H1 (cell line): ENCODE results near the gene PRR30. TPM values are rescaled to one million over a fixed set of nuclear protein-coding genes. Genes with fewer than 3 reads are reported as not detected.

Experiments
- CTCF ChIA-PET: fragments of 300-600 bp; sonication (Branson Sonifier 250); formaldehyde crosslinking; loops from one replicate; lab custom pipeline; 2021; ENCODE audit not compliant: partially characterized antibody; lab: Charles Lee
- POLR2A ChIA-PET: fragments of 300-600 bp; sonication (Branson Sonifier 250); formaldehyde crosslinking; loops from one replicate; lab custom pipeline; 2021; ENCODE audit warnings: inconsistent platforms; ENCODE audit not compliant: partially characterized antibody; lab: Charles Lee
- DNase-seq, 2 experiments: peaks; one replicate each; pipeline versions ENCODE4 v3.0.0 to v3.0.0-alpha.2; 2010 to 2022; ENCODE audit warnings: low spot score in 2 of 2, low read depth in 1 of 2, mixed read lengths in 1 of 2
- FAIRE-seq: peaks from 2 replicates; lab custom pipeline; 2011; peaks lifted over from hg19 to GRCh38; lab: Jason Lieb, UNC
- H2AFZ ChIP-seq: 2 replicates; pipeline ENCODE4 v1.8.1; 2012; ENCODE audit warnings: low read length, inconsistent platforms
- H2AK5ac ChIP-seq: 2 replicates; pipeline ENCODE4 v1.6.1; 2013; ENCODE audit warnings: low read depth, low read length
- H2BK120ac ChIP-seq: replicated peaks from 2 replicates; pipeline ENCODE3; 2013; ENCODE audit warnings: low read depth, low read length, inconsistent platforms
- H2BK12ac ChIP-seq: 2 replicates; pipeline ENCODE4 v1.6.1; 2013; ENCODE audit warnings: low read depth, low read length
- H2BK15ac ChIP-seq: 2 replicates; pipeline ENCODE4 v1.6.1; 2013; ENCODE audit warnings: low read length
- H2BK20ac ChIP-seq: 2 replicates; pipeline ENCODE4 v1.6.1; 2013; ENCODE audit warnings: low read length
- H2BK5ac ChIP-seq: 2 replicates; pipeline ENCODE4 v1.6.1; 2013; ENCODE audit warnings: low read depth, low read length
- H3K14ac ChIP-seq: 2 replicates; pipeline ENCODE4 v1.6.1; 2013; ENCODE audit warnings: inconsistent platforms; ENCODE audit not compliant: insufficient read length
- H3K18ac ChIP-seq: 2 replicates; pipeline ENCODE4 v1.6.1; 2013; ENCODE audit warnings: low read length; ENCODE audit errors: extremely low read depth
- H3K23ac ChIP-seq: 2 replicates; pipeline ENCODE4 v1.6.1; 2013; ENCODE audit warnings: inconsistent platforms; ENCODE audit not compliant: insufficient read length
- H3K23me2 ChIP-seq: 2 replicates; pipeline ENCODE4 v1.6.1; 2013; ENCODE audit warnings: low read depth, low read length
- H3K27ac ChIP-seq: 2 replicates; pipeline ENCODE4 v1.6.1; 2011; ENCODE audit warnings: low read depth, low read length, inconsistent platforms
- H3K27me3 ChIP-seq, 4 experiments: replicated peaks in 1 of 4; 1 replicate in 1 of 4; 2 replicates in 3 of 4; pipeline versions ENCODE4 v1.6.1 to v1.8.1; 2011 to 2013; ENCODE audit warnings: low read length in 3 of 4, mild to moderate bottlenecking in 3 of 4, inconsistent platforms in 2 of 4, mixed read lengths in 2 of 4, moderate library complexity in 1 of 4; ENCODE audit not compliant: control insufficient read depth in 3 of 4, insufficient read depth in 3 of 4; ENCODE audit errors: extremely low read depth in 1 of 4
- H3K36me3 ChIP-seq, 4 experiments: 2 replicates each; pipeline versions ENCODE4 v1.6.1 to v1.8.1; 2011 to 2013; ENCODE audit warnings: mild to moderate bottlenecking in 4 of 4, low read length in 3 of 4, moderate library complexity in 2 of 4, control low read depth in 1 of 4, inconsistent platforms in 1 of 4; ENCODE audit not compliant: insufficient read depth in 4 of 4, control insufficient read depth in 2 of 4
- H3K4ac ChIP-seq: replicated peaks from 2 replicates; pipeline ENCODE3; 2013; ENCODE audit warnings: low read length, low read depth, mixed read lengths, inconsistent platforms; ENCODE audit not compliant: insufficient read length
- H3K4me1 ChIP-seq, 4 experiments: replicated peaks in 1 of 4; 1 replicate in 1 of 4; 2 replicates in 3 of 4; pipeline versions ENCODE4 v1.6.1 to v1.8.1; 2011 to 2013; ENCODE audit warnings: low read length in 3 of 4, inconsistent platforms in 2 of 4, mixed read lengths in 1 of 4; ENCODE audit not compliant: insufficient read depth in 4 of 4, control insufficient read depth in 3 of 4
- H3K4me2 ChIP-seq, 2 experiments: 2 replicates each; pipeline versions ENCODE4 v1.6.1 to v1.8.1; 2011 to 2013; ENCODE audit warnings: low read depth in 2 of 2, low read length in 2 of 2, control low read depth in 1 of 2, inconsistent platforms in 1 of 2, mild to moderate bottlenecking in 1 of 2; ENCODE audit not compliant: insufficient read depth in 1 of 2
- H3K4me3 ChIP-seq, 4 experiments: fragments of 200-600, 300-600 bp in 1 of 4; sonication (generic), shearing (Covaris generic), sonication (Bioruptor Twin) in 1 of 4; 2 replicates each; pipeline versions ENCODE4 v1.5.1 to v1.8.1; 2011 to 2016; ENCODE audit warnings: low read length in 4 of 4, low read depth in 3 of 4, control low read depth in 2 of 4, inconsistent platforms in 2 of 4, mild to moderate bottlenecking in 2 of 4, mixed read lengths in 1 of 4, moderate library complexity in 1 of 4; ENCODE audit not compliant: insufficient read depth in 2 of 4; ENCODE audit errors: extremely low read depth in 1 of 4
- H3K56ac ChIP-seq: replicated peaks from 2 replicates; pipeline ENCODE3; 2013; ENCODE audit warnings: low read depth, mild to moderate bottlenecking, mixed read lengths, low read length, inconsistent platforms; ENCODE audit not compliant: insufficient read length
- H3K79me1 ChIP-seq: 2 replicates; pipeline ENCODE4 v1.6.1; 2013; ENCODE audit warnings: low read depth, low read length, control low read depth
- H3K79me2 ChIP-seq, 2 experiments: 2 replicates each; pipeline versions ENCODE4 v1.6.1 to v1.8.1; 2012 to 2013; ENCODE audit warnings: low read length in 2 of 2, mild to moderate bottlenecking in 2 of 2, inconsistent platforms in 1 of 2; ENCODE audit not compliant: insufficient read depth in 2 of 2, control insufficient read depth in 1 of 2
- H3K9ac ChIP-seq, 4 experiments: replicated peaks in 1 of 4; 1 replicate in 1 of 4; 2 replicates in 3 of 4; pipeline versions ENCODE4 v1.6.1 to v1.8.1; 2011 to 2013; ENCODE audit warnings: low read depth in 3 of 4, low read length in 3 of 4, control low read depth in 2 of 4, mild to moderate bottlenecking in 2 of 4, moderate library complexity in 2 of 4, inconsistent platforms in 1 of 4; ENCODE audit errors: extremely low read depth in 1 of 4
- H3K9me3 ChIP-seq, 2 experiments: 2 replicates each; pipeline versions ENCODE4 v1.6.1 to v1.8.1; 2012 to 2013; ENCODE audit warnings: mild to moderate bottlenecking in 2 of 2, moderate library complexity in 2 of 2, control low read depth in 1 of 2, inconsistent platforms in 1 of 2, low read depth in 1 of 2, low read length in 1 of 2, mixed read lengths in 1 of 2; ENCODE audit not compliant: insufficient read depth in 2 of 2
- H4K20me1 ChIP-seq, 2 experiments: replicated peaks in 1 of 2; 2 replicates each; pipeline versions ENCODE3 to v1.8.1; 2011 to 2013; ENCODE audit warnings: inconsistent platforms in 2 of 2, low read length in 2 of 2, mild to moderate bottlenecking in 1 of 2; ENCODE audit not compliant: insufficient read depth in 2 of 2, control insufficient read depth in 1 of 2
- H4K5ac ChIP-seq: 2 replicates; pipeline ENCODE4 v1.6.1; 2013; ENCODE audit warnings: low read length, low read depth, mixed read lengths, inconsistent platforms; ENCODE audit not compliant: insufficient read length
- H4K8ac ChIP-seq: 2 replicates; pipeline ENCODE4 v1.8.0; 2013; ENCODE audit warnings: mild to moderate bottlenecking, moderate library complexity, low read length, inconsistent platforms; ENCODE audit not compliant: insufficient read depth; ENCODE audit errors: extremely low read depth
- H4K91ac ChIP-seq: replicated peaks from 2 replicates; pipeline ENCODE3; 2013; ENCODE audit warnings: low read length, mixed read lengths, inconsistent platforms; ENCODE audit not compliant: insufficient read length
- BCL11A ChIP-seq, 2 experiments: IDR thresholded peaks; one replicate each; pipeline ENCODE4 v1.6.1; 2011; ENCODE audit warnings: low read depth in 2 of 2, low read length in 2 of 2, mild to moderate bottlenecking in 2 of 2
- EGR1 ChIP-seq: IDR thresholded peaks from 2 replicates; pipeline ENCODE4 v1.6.1; 2011; ENCODE audit warnings: low read depth, low read length, borderline replicate concordance
- GTF2F1 ChIP-seq: IDR thresholded peaks from 2 replicates; pipeline ENCODE4 v1.6.1; 2012; ENCODE audit warnings: low read depth, low read length, improper control_type of control experiment, borderline replicate concordance
- HDAC2 ChIP-seq, 2 experiments: fragments of 300-600 bp in 1 of 2; sonication (generic) in 1 of 2; IDR thresholded peaks; 2 replicates each; pipeline ENCODE4 v1.6.1; 2011 to 2012; ENCODE audit warnings: low read depth in 2 of 2, low read length in 2 of 2, mild to moderate bottlenecking in 2 of 2, moderate library complexity in 2 of 2, borderline replicate concordance in 1 of 2, inconsistent platforms in 1 of 2
- JUN ChIP-seq: IDR thresholded peaks from 2 replicates; pipeline ENCODE4 v1.6.1; 2011; ENCODE audit warnings: low read depth, mild to moderate bottlenecking, improper control_type of control experiment, low read length
- KDM1A ChIP-seq: fragments of 200-600, 300-600 bp; sonication (generic); IDR thresholded peaks from 2 replicates; pipeline ENCODE4 v1.7.1; 2016; ENCODE audit warnings: mild to moderate bottlenecking, low read length, borderline replicate concordance
- SP1 ChIP-seq: IDR thresholded peaks from 2 replicates; pipeline ENCODE4 v1.6.1; 2011; ENCODE audit warnings: low read depth, low read length
- TBP ChIP-seq: IDR thresholded peaks from 2 replicates; pipeline ENCODE4 v1.6.1; 2011; ENCODE audit warnings: low read depth, low read length, improper control_type of control experiment
- WGBS, 2 experiments: shearing (Covaris generic) in 1 of 2; methylation state at CpG; one replicate each; pipeline versions ENCODE4 v1.1.6 to v1.1.7; 2013 to 2015; ENCODE audit warnings: low lambda C conversion rate in 2 of 2, mixed read lengths in 2 of 2, inconsistent platforms in 1 of 2, low coverage in 1 of 2, missing lambda C conversion rate in 1 of 2; ENCODE audit not compliant: insufficient replicate concordance in 2 of 2, insufficient coverage in 1 of 2, insufficient read length in 1 of 2; ENCODE audit errors: extremely low coverage in 1 of 2, missing lambda C conversion rate in 1 of 2; 5-methylcytosine and 5-hydroxymethylcytosine counted together
- polyA plus RNA-seq, 7 experiments: library from polyadenylated mRNA; depleted of rRNA in 3 of 7; stranded (reverse) in 5 of 7; unstranded in 2 of 7; fragments of >200 nt in 5 of 7; fragments of 200-250 nt in 2 of 7; gene quantifications; 1 replicate in 5 of 7; 2 replicates in 1 of 7; 4 replicates in 1 of 7; pipeline versions ENCODE4 v1.2.1 to v1.2.3, GENCODE V29; 2011 to 2013; ENCODE audit warnings: missing spikeins in 2 of 7, mixed read lengths in 2 of 7
- total RNA-seq: library from RNA; stranded (reverse); fragmentation: NEBNext Ultra II Directional; extraction: Animal tissue kit (Norgen Biotek cat#: 25700); gene quantifications from 2 replicates; pipeline ENCODE4 v1.2.1, GENCODE V29; 2021

The PRR30 gene
- total and polyA plus RNA-seq, 2 of the 8 experiments (the other 6 are each of a cell fraction or from before 2014, with no cell fraction given) = not detected

DNA sequence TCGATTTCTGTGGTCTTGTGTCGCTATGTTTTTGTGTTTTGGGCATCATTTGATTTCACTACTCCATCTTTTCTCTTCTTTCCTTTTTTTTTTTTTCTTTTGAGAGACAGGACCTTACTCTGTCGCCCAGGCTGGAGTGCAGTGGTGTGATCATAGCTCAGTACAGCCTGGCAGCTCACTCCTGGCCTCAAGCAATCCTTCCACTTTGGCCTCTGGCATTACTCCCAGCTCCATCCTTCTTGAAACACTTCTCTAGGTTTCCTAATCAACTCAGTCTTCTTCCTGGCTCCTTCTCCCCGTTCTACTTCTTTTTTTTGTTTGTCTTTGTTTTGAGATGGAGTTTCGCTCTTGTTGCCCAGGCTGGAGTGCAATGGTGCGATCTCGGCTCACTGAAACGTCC is 36.1 kb upstream of the PRR30 start:
- no peak overlapping the region for H2BK5ac ChIP-seq
- no peaks in the 10 kb centered on the region; a peak in 4 of 7 replicates for H3K27me3 ChIP-seq
- H3K27ac ChIP-seq = no peak overlapping the region
- no peaks in the 10 kb centered on the region for H3K79me2 ChIP-seq
- H3K23me2 ChIP-seq = no peaks in the 10 kb centered on the region
- no peaks in the 10 kb centered on the region for H3K36me3 ChIP-seq
- no peak overlapping the region for H3K4me2 ChIP-seq
- no peak overlapping the region for H2BK120ac ChIP-seq
- H3K9me3 ChIP-seq = no peaks in the 10 kb centered on the region
- no peaks in the 10 kb centered on the region; the same call in 1 of the 2 replicates for H3K79me1 ChIP-seq
- H3K18ac ChIP-seq = no peak overlapping the region
- no peak overlapping the region for H3K4ac ChIP-seq
- 81% methylated on average over 8 of the region's 8 CpGs; no CpG with 5 or more reads in 1 of the 2 experiments for WGBS, 2 experiments
- no peak overlapping the region for H2BK12ac ChIP-seq
- H3K23ac ChIP-seq = no peak overlapping the region
- CTCF ChIA-PET = interaction anchor here (0.7 to 5.0 kb wide), 11 partner anchors 9 to 107 kb away, joined by 3 to 26 read pairs (median 4); partner anchors contain the start of genes ABHD1, PREB and TRIM54
- H2BK20ac ChIP-seq = no peak overlapping the region
- H4K20me1 ChIP-seq = no peaks in the 10 kb centered on the region
- no peaks in the 10 kb centered on the region for H3K4me1 ChIP-seq
- no peak overlapping the region for H3K4me3 ChIP-seq
- H4K8ac ChIP-seq = no peak overlapping the region
- H2BK15ac ChIP-seq = 0 out of 2 replicates have a peak overlapping the region, but pooled peaks have one; percentile 72
- TF ChIP-seq JUN (no peak), TBP (no peak), SP1 (no peak), HDAC2 (IDR thresholded peaks at IDR 0.05; ENCODE audit: borderline replicate concordance in 1 of 2, low read depth in 2 of 2, low read length in 2 of 2) (no peak), BCL11A (IDR thresholded peaks at IDR 0.05; ENCODE audit: low read depth in 2 of 2, low read length in 2 of 2) (no peak), KDM1A (no peak), EGR1 (no peak), GTF2F1 (no peak)
- TF ChIP-seq, all 59 proteins: peak for 0
- no peak overlapping the region for H3K56ac ChIP-seq
- POLR2A ChIA-PET = interaction anchor here (1.6 to 1.8 kb wide), 2 partner anchors 9 to 36 kb away, joined by 4 to 6 read pairs; partner anchors contain the start of genes ATRAID and SLC5A6
- no peak overlapping the region for H4K91ac ChIP-seq
- H3K9ac ChIP-seq = no peak overlapping the region
- H2AFZ ChIP-seq = no peak overlapping the region
- H3K14ac ChIP-seq = no peak overlapping the region
- DNase-seq = no peak
- FAIRE-seq = no peak
- H4K5ac ChIP-seq = no peak overlapping the region
- H2AK5ac ChIP-seq = no peak overlapping the region
